SW480 (cell line): Measurements from ENCODE around the gene CA7.

Experiments used
- DNase-seq: peaks from one replicate; pipeline ENCODE4 v3.0.0-alpha.2; 2016; ENCODE audit warnings: low spot score

Gene CA7

DNA sequence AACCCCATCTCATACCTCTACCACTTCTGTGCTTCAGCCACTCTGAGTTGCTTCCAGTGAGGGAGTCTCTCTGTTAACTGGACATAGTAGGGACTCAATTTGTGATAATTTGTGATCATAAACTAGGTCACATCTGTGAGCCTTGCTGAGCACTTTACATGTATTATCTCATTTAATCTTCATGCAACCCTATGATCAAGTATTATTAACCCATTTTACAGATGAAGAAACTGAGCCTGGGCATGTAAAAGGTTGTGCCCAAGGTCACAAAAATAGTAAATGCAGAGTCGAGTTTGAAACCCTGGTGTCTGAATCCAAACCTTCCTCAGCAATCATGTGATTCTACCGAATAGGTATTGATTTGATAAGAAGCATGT lies 54.7 kb downstream of the CA7 start:
- no peak for DNase-seq

DNA sequence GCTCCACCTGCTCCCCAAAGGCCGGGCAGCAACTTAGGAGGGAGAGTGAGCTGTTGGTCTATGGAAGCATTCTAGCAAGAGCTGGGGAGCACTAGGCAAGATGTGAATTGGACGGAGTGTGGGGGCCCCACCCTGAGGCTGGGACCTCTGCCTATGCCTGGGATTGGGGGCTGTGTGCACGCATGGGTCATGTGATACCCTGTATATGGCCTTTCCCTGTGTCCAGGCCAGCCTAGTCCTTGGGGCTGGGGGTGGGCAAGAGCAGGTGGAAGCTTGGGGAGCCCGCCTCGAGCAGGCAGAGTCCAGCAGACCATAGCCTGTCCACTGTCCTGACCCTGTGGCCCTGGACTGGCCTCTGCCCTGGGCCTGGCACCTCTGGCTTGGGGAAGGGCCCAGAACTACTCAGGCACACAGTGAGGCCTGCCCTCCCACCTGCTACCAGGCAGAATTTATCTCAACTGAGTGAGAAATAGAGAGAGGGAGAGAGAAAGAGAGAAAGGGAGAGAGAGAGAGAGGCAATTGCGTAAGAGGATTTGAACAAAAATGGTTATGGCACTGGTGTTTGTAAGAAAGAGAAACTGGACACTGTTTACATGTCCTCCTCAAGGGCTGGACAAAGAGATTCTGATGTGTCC lies 55.2 kb downstream of the CA7 start:
- DNase-seq = no peak

DNA sequence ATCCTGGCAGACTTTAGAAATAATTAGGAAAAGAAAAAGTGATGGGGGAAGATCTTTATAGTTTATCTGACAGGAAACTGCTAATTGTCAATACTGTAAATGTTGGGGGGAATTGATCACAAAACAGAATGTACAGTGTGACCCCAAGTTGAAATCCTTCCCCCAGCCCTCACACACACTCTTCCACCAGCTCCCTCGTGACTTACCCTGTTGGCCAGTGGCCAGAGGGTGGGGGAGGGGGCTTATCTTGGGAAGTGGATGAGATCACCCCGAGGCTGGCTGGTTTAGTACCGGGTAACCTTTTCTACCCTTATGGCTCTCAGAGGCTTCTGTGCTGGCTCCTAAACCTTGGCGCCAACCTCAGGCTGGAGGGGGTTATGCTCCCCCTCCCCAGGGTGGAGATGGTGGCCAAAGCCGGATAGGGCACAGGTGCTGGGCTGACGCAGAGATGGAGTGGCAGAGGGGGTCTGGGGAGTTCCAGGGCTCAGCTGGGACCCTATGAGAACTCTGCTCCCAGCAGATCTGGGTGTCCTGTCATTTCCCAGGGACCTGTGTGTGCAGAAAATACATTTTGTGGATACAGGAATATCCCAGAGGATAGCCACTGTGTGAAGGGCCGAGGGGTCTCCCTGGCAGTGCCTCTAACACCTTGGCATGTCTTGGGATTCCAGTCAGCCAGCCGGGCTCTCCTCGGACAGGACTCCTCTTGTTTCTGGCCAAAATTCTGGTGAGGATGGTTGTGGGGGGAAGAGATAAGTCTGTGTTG lies 55.9 kb downstream of the CA7 start:
- no peak for DNase-seq

DNA sequence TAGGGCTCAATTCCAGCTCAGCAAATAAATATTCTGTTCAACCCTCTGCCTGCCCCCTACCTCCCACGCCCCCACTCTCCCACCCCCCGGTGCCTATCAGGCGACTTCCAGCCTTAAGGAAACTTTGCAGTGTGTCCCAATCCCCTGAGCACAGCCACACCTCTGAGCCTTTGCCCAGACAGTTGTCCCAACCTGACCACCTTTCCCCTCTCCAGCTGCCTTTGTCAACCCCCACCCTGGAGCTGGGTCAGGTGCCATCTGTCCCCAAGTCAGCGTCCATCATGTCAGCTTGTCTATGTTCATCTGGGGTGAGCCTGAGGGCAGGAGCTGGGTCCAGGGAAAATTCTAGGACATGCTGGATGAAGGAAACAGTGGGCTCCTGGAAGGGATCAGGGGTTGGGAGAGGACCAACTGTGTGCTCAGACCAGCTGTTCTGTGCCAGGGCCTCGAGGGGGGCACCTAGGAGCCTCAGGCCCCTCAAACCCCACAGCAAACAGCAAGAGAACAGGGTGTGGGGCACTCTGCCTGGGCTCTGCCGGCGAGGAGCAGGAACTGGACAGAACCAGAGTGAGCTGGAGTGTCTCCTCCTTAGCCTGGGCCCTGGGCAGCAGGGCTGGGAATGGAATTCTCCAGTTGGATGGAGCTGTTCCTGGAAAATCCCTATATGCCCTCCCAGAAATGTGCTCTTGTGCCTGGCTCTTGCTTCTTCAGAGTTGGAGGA lies 56.7 kb downstream of the CA7 start:
- DNase-seq = no peak

DNA sequence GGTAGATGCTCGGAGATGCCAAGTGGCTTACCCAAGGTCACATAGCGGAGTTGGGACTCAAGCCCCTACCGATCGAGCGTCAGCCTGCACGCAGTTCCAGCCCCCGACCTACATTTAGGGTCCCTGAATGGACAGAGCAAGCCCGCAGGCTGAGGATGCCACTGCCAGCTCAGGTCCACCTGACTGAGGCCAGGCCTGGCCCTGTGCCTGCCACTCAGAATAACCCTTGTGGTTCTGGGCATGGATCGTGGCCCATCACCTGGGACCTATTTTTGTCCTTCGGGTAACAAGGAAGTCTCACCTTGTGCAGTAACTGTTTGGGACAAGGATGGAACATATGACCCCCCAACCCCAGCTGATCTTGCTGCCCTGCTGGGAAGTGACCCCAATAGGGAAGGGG lies 57.4 kb downstream of the CA7 start:
- no peak for DNase-seq

DNA sequence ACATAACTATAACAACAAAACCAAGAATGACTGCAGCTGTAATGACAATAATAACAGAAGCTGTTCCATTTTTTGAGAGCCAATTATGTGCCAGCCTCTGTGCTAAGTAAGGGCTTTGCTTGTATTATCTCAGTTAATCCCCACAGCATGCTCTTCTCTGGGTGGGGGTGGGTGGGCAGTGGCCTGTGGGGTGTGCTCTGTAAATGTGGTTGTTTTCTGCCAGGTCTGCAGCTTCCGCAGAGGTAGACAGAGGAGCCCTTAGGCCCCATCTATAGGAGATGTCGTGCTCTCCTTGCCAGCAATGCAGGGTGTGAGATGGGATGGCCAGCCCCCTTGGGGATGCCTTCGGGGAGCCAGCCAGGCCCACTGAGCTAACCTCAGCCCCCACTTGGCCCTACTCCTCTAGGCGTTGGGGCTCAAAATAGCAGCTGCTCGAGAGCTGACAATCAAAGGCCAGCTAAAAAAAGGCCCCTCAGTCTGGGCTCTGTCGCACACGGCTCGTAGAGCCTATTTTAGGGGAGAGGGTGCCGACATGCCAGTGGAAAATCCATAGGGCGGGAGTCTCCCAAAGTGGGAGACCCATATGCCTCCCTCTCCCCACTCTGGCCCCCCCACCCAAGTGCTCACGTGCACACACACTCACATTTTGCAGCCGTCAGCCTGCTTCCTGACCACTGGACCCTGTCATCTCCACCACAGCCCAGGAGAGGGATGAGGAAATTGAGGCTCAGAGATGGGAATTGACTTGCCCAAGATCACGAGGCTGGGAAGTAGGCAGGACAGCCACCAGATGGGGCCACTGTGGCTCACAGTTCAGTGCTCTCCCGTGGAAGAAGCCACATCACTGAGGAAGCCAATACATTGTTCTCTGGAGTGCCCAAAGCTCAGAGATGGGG lies 58.7 kb downstream of the CA7 start:
- no peak for DNase-seq
